ENCODE data around the gene TFEB.

TFEB gene

GRCh38 chr6:41687501-41688175 is 47.8 kb downstream of the TFEB start:
- DNase-seq = no peak

DNA sequence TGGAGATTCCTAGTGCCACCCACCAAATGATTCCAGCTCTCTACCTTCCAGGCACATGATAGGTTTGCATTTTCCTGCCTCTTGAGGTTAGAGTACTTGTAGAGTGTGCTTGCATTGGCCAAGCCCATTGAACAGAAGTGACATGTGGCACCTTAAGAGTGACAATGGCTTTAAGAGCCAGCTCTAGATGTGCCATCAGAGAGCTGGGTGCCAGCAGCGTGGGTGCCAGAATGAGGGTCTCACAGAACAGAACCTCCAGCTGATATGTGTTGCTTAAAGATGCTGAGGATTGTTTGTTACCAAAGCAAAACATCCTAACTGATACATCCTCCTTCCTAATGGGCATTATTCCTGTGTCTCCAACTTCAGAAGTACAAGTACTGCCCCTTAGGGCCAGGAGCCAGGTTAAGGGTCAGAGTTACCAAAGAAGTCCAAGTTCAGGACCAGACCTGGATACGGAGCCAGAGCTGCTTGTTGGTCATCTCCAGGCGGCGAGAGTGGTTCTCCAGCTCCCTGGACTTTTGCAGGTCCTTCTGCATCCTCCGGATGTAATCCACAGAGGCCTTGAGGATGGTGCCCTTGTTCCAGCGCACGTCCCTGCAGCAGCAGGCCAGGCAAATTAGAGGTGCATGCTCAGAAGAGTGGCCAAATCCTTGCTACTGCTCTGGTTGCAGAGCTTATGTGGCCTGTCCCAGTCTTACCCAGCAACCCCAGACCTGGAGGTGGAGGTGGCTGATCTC is 49.6 kb downstream of the TFEB start:
- no peak for DNase-seq

DNA sequence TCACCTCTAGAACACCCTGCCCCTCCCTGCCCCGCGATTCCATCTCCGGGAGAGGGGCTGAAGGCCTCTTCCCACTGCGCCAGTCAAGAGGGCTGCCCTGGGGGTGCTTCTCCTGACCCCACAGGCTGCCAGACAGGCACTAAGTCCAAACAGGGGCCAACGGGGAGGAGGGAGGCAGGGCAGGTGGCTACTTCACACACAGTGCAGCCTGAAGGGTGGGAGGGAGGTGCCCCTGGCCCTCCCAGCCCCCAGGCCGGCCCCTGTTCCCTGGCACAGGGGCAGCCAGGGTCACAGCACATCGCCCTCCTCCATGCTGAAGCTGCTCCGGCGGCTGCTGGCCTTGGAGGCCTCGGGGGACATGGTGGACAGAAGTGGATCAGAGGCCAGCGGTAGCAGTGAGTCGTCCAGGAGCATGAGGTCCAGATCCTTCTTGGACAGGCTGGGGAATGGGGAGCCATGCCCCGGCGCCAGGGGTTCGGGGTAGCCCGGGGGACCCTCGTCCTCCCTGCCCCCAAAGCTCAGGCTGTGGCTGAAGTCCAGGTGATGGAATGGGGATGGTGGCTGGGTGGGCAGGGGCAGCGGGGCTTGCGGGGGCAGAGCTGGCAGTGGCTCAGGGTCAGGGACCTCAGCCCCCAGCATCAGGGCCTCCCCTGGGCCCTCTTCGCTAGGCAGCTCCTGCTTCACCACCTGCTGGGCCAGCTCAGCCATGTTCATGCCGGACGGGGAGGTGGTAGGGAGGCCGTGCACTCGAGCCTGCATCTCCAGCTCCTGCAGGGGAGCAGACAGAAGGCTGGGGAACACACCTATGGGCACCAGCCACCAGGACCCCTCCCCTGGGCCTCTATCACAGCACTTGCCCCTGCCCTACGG is 50.9 kb downstream of the TFEB start:
- DNase-seq = no peak

DNA sequence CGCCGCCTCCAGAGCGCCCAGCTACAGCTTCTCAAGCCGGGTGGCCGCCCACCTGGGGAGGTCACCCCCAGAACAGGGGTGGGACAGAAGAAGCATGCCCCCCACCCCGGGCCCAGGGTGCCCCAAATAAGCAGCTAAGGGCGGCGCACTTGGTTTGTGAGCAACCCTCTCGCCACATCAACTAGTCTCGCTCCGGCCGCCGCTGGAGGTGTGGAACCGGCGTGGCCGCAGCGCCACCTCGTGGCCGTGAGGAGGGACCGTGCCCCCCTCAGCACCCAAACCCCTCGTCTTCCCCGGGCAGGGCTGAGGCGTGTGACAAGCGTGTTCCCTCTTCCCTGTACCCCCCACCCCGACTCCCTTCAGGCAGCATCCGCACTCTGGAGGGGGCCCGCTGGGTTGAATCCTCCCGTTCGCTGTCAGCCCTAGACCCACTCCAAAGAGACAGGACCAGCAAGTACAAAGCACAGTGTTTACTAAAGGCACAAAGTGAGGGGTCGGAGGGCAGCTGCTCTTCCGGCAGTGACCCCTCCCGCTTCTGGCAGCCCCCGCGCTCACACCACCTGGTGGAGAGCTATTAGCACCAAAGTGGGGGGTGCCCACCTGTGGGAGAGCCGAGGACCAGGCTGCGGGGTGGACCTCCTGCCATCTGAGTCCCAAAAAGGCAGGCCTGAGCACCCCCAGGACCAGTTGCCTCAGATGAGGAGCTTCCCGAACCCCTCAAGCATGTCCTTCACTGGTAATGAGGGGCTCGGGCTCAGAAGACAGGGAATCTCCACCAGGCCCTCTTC is 51.7 kb downstream of the TFEB start:
- DNase-seq = peak; percentile 86

DNA sequence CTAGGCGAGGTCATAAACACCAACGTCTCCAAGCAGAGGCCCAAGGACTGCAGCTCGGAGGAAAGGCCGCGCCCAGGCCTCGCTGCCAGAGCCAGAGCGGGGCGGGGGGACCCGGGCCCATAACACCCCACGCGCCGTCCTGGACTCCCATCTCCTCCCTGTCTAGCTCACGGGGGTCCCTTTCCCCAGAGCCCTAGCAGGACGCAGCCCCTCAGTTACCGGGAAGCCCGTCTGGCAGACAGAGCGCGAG is 52.2 kb downstream of the TFEB start:
- no peak for DNase-seq

DNA sequence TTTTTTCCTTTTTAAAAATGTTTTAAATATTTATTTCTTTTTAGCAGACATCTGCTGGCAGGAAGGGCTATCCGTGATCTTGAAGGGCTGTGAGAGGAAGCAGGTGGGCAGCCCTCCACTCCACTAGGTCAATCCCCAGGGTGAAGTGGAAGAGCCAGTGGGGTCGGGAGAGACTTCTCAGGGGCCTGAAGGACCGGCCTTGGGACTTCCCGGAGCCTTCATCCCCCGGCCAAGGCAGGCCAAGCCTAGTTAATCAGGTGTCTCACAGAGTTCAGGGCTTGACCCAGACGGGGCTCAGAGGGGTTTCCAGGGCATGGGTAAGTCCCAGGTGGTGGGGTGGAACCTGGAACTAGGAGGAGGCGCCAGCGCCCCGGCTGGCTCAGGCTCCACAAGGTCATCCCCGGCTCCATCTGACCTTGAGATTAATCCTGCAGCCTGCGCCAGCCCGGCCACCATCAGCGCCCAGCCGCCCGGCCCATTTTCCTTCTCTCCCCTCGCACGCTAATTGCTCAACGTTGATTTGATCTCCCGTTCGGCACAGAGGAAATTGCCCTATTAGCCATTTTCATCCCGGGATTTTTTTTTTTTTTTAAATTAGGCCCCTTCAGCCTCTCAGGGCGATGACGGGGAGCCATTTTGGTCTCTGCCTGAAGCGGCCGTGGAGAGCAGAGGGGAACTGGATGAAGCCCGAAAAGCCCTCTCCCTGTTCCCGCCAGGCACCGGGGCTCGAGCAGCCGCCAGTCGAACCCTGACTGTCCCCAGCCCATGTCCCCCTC is 52.7 kb downstream of the TFEB start:
- DNase-seq = no peak

GRCh38 chr6:41682056-41682477 is 53.3 kb downstream of the TFEB start:
- DNase-seq = peak; percentile 74

GRCh38 chr6:41680182-41680965 is 55.0 kb downstream of the TFEB start:
- no peak for DNase-seq

- DNase-seq = no peak
Measured at GRCh38 chr6:41679696-41680095, 55.7 kb downstream of the TFEB start.

- no peak for DNase-seq
Measured at GRCh38 chr6:41678511-41679084, 56.8 kb downstream of the TFEB start.

GRCh38 chr6:41677124-41677921 is 58.1 kb downstream of the TFEB start:
- DNase-seq = no peak

- no peak for DNase-seq
Measured at GRCh38 chr6:41676431-41676830, 59.0 kb downstream of the TFEB start.

DNA sequence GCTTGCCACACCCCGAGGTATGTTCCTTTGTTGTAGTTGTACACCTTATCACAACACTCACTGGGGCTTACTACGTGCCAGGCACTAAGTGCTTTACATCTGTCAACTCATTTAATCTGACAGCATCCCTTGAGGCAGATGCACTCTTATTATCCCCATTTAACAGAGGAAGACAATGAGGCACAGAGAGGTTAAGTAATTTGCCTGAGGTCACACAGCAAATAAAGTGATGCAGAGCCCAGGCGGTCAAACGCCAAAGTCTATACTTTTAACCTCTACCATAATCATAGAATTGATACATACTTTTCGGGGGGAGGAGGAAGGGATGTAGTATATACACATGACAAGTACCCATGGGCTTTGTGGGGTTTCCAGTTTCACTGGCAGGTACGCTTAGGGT is 59.4 kb downstream of the TFEB start:
- DNase-seq = no peak

GRCh38 chr6:41675176-41675775 is 60.1 kb downstream of the TFEB start:
- no peak for DNase-seq

DNA sequence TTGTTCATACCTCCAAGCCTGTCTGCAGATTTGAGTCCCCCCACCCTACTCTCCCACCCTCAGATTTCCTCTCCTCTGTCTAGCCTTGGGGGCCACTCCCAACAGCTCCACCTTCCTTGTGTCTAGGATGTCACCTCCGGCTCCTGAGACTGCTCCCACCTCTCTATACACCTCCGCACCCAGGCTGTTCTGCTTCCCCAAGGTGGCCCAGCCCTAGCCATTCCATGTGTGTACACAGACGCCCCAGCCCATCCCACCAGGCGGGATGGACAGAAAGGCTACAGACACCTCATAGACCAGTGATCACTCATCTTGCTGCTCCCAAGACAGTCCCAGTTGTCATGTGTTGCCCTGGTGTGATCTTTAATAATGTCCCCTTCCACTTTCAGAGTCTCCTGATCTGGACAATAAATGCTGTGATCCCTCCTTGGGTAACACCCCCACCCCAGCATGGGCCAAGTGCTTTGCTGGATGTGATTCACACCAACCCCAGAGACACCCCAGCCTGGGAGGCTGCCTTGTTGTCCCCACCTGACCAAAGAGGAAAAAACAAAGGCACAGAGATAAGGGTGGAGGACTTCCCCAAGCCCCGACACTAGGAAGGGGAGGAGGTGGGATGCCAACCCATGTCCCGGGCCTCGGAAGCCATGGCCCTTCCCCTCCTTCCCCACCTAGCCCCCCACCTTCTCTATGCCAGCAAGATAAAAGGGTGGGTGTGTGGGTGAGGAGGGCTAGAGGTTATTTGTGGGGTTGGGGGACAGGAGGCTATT is 61.0 kb downstream of the TFEB start:
- DNase-seq = no peak

- no peak for DNase-seq
Measured at GRCh38 chr6:41673704-41674000, 61.8 kb downstream of the TFEB start.

DNA sequence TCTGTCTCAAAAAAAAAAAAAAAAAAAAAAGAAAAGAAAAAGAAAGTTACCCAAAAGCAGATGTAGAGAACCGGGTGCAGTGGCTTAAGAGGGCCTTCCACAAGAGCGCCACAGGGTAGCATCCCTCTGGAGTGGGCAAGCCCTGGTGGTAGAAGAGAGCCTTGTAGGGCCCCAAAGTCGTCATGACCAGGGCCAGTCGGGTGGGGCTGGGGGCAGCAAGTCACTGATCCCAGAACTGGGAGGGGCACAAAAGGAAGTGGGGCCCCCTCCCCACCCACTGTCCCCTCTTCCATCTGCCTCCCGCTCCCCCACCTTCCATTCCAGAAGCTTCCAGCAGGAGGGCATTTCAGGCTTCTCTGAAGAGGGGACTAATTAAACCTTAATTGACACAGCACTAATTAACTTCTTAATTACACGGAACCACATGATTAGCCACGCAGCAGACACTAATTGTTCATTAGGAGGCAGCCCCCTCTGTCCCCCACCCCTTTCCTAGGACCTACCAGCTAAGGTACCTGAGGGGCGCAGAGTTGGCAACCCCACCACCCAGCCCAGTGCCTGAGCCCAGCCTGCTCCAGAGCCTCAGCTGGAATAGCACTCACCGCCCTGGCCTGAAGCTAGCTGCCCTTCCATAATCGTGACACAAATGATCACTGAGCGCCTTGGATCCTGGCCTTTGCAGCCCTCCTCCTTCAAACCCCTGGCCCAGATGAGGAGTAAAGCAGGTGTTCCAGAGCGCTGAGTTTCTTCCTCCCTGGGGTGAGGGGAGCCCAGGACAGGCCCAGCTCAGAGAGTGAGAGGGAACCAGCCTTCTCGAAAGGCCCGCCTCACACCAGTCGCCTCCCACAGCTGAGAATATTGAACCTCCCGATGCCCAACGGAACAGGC is 62.3 kb downstream of the TFEB start:
- no peak for DNase-seq

DNA sequence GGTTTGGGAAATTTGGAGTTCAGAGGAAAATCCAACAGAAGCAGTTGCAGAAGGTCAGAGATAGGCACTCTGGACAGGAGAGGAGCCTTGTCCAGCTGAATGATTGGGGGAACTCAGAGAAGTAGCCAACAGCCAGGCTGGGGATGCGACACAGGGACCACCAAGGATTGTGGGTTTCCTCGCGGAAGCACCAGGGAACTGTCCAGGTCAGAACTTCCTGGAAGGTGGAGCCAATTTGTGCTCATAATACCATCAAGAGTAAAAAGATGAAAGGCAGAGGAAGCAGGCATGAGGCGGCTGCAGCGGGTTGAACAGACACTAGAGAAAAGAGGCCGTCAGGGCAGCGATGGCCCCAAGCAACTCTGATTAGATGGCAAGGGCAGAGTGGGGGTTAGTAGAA is 63.4 kb downstream of the TFEB start:
- DNase-seq = no peak
